ENCODE measurements around the gene EXOC2. TPM values are rescaled to one million over a fixed set of nuclear protein-coding genes. Genes with fewer than 3 reads are reported as not detected.

EXOC2 gene
- total RNA-seq, 1 donor from 2014 or later = 31.3 TPM

- H3K4me1 Mint-ChIP-seq (ENCODE audit: low read depth, unreplicated experiment) = peaks cover 20% of the 10 kb centered on the region
Measured at GRCh38 chr6:658244-658643, 34.7 kb downstream of the EXOC2 start.

GRCh38 chr6:657743-658142 lies 35.2 kb downstream of the EXOC2 start:
- Mint-ChIP-seq H3K36me3 (ENCODE audit: unreplicated experiment) (peaks cover 5% of the 10 kb centered on the region), H3K9me3 (ENCODE audit: unreplicated experiment) (peaks cover 4% of the 10 kb centered on the region), H3K27me3 (ENCODE audit: unreplicated experiment) (no peaks in the 10 kb centered on the region), H3K4me3 (ENCODE audit: unreplicated experiment) (no peak overlapping the region), H3K27ac (ENCODE audit: unreplicated experiment) (no peak overlapping the region), H3K4me1 (ENCODE audit: low read depth, unreplicated experiment) (peaks cover 20% of the 10 kb centered on the region)
- no peak for TF ChIP-seq CTCF (IDR thresholded peaks at IDR 0.05; ENCODE audit: partially characterized antibody, unreplicated experiment)
- no peak for DNase-seq

More at GRCh38 chr6:658244-658643, 34.7 kb downstream of the EXOC2 start:
- TF ChIP-seq CTCF (IDR thresholded peaks at IDR 0.05; ENCODE audit: partially characterized antibody, unreplicated experiment) = no peak
- Mint-ChIP-seq H3K36me3 (ENCODE audit: unreplicated experiment) (peaks cover 5% of the 10 kb centered on the region), H3K27me3 (ENCODE audit: unreplicated experiment) (no peaks in the 10 kb centered on the region), H3K27ac (ENCODE audit: unreplicated experiment) (no peak overlapping the region), H3K4me3 (ENCODE audit: unreplicated experiment) (no peak overlapping the region), H3K9me3 (ENCODE audit: unreplicated experiment) (peaks cover 4% of the 10 kb centered on the region)
- no peak for DNase-seq

GRCh38 chr6:656460-657252 lies 36.3 kb downstream of the EXOC2 start, which contains the start of gene HUS1B:
Gene HUS1B, minus strand, starts transcription at chr6:657100. Its CDS starts 156 bp downstream, at chr6:656944.
- H3K9me3 Mint-ChIP-seq (ENCODE audit: unreplicated experiment) = peaks cover 4% of the 10 kb centered on the region
- no peaks in the 10 kb centered on the region for H3K27me3 Mint-ChIP-seq (ENCODE audit: unreplicated experiment)
- H3K27ac Mint-ChIP-seq (ENCODE audit: unreplicated experiment) = peak within 1 kb of the TSS; percentile 10
- H3K4me3 Mint-ChIP-seq (ENCODE audit: unreplicated experiment) = peak within 1 kb of the TSS; percentile 12
- H3K36me3 Mint-ChIP-seq (ENCODE audit: unreplicated experiment) = peaks cover 5% of the 10 kb centered on the region
- peaks cover 20% of the 10 kb centered on the region for H3K4me1 Mint-ChIP-seq (ENCODE audit: low read depth, unreplicated experiment)
- DNase-seq = no peak
- TF ChIP-seq CTCF (IDR thresholded peaks at IDR 0.05; ENCODE audit: partially characterized antibody, unreplicated experiment) = no peak

- peaks cover 7% of the 10 kb centered on the region for H3K4me1 Mint-ChIP-seq (ENCODE audit: low read depth, unreplicated experiment)
- no peaks in the 10 kb centered on the region for H3K27me3 Mint-ChIP-seq (ENCODE audit: unreplicated experiment)
- H3K27ac Mint-ChIP-seq (ENCODE audit: unreplicated experiment) = no peak overlapping the region
- peaks cover 4% of the 10 kb centered on the region for H3K9me3 Mint-ChIP-seq (ENCODE audit: unreplicated experiment)
- H3K4me3 Mint-ChIP-seq (ENCODE audit: unreplicated experiment) = no peak overlapping the region
- H3K36me3 Mint-ChIP-seq (ENCODE audit: unreplicated experiment) = peaks cover 5% of the 10 kb centered on the region
- TF ChIP-seq CTCF (IDR thresholded peaks at IDR 0.05; ENCODE audit: partially characterized antibody, unreplicated experiment) = no peak
- DNase-seq = no peak
Measured at GRCh38 chr6:654136-654535, 38.8 kb downstream of the EXOC2 start.

GRCh38 chr6:652865-653264 lies 40.1 kb downstream of the EXOC2 start:
- Mint-ChIP-seq H3K27me3 (ENCODE audit: unreplicated experiment) (no peaks in the 10 kb centered on the region), H3K9me3 (ENCODE audit: unreplicated experiment) (peaks cover 4% of the 10 kb centered on the region), H3K4me1 (ENCODE audit: low read depth, unreplicated experiment) (peaks cover 2% of the 10 kb centered on the region), H3K36me3 (ENCODE audit: unreplicated experiment) (peaks cover 5% of the 10 kb centered on the region), H3K27ac (ENCODE audit: unreplicated experiment) (no peak overlapping the region), H3K4me3 (ENCODE audit: unreplicated experiment) (no peak overlapping the region)
- DNase-seq = no peak
- no peak for TF ChIP-seq CTCF (IDR thresholded peaks at IDR 0.05; ENCODE audit: partially characterized antibody, unreplicated experiment)
